ENCODE results near the gene PLA2G2F.

The PLA2G2F gene

GRCh38 chr1:20167126-20167525, 28.0 kb downstream of the PLA2G2F start:
- H3K4me3 Mint-ChIP-seq: no peak overlapping the region
- DNase-seq (no peak), ATAC-seq (no peak)
- no peak overlapping the region for H3K27ac Mint-ChIP-seq
- peaks cover 6 to 28% of the 10 kb centered on the region in 2 donors for H3K9me3 Mint-ChIP-seq
- H3K4me1 Mint-ChIP-seq: peaks cover 10% of the 10 kb centered on the region
- peaks cover 21% of the 10 kb centered on the region for H3K27me3 Mint-ChIP-seq

- Mint-ChIP-seq H3K9me3 (peaks cover 0 to 14% of the 10 kb centered on the region in 2 donors), H3K4me3 (no peak overlapping the region), H3K4me1 (peaks cover 15% of the 10 kb centered on the region), H3K27me3 (peaks cover 21% of the 10 kb centered on the region), H3K27ac (no peak overlapping the region)
- no peak for DNase-seq
- no peak for ATAC-seq
These were observed 29.7 kb downstream of the PLA2G2F start for GRCh38 chr1:20168564-20169491.

DNA sequence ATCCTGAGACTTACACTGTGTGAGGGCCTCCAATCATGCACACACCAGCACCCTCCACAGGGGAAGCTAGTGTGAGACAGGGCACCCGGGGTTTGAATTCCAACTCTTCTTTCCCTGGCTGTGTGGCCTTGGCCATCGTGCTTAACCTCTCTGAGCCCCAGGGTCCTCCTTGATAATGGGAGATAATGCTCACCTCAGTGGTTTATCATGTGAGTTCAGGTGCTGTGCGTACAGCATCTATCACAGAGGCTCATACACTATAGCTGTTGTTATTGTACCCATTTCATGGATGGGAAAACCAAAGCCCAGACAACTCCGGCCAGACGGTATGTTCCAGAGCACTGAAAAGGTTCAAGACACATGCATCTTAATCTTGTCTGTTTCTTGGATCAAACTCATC, 30.8 kb downstream of the PLA2G2F start:
- peaks cover 18% of the 10 kb centered on the region for H3K4me1 Mint-ChIP-seq
- no peak for ATAC-seq
- DNase-seq: no peak
- no peak overlapping the region for H3K27ac Mint-ChIP-seq
- peaks cover 0 to 6% of the 10 kb centered on the region in 2 donors for H3K9me3 Mint-ChIP-seq
- peaks cover 18% of the 10 kb centered on the region for H3K27me3 Mint-ChIP-seq
- no peak overlapping the region for H3K4me3 Mint-ChIP-seq

- Mint-ChIP-seq H3K9me3 (no peaks in the 10 kb centered on the region), H3K4me1 (peaks cover 27% of the 10 kb centered on the region), H3K27ac (peak overlapping the region in 1 of 2 donors; percentile 28), H3K4me3 (no peak overlapping the region), H3K27me3 (peaks cover 7% of the 10 kb centered on the region)
- no peak for DNase-seq
- ATAC-seq: no peak
These were observed 33.0 kb downstream of the PLA2G2F start for GRCh38 chr1:20172033-20172590.

DNA sequence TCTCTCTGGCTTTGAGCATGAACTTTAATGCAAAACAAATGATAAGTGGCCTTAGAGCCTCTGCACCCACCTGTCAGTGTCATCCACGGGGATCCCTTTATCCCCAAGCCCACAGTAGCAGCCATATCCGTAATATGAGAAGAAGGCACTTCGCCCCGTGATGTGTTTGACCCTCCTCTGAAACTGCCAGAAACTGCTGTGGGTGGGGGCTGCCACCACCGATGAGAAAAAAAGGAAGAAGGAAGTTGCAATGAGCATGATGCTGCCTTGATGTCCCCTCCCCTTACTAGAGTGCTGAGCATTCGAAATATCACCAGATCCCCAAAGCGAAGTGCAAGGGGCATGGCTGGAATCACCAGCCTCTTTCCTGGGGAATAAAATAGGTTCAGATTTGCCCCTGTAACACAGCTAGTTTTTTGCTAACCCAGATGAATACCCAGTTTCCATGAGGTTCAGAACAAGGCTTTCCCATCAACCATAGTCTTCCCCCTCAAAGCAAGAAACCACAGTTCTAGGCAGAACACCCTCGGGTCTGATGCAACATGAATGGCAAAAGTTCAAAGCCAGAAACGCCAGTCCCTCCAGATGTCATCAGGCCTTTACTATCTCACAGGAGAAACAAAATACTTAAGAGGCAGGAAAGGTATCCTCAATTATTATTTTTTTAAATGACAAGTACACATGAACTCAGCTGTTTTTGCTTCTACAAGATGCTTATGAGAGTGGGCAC, 36.0 kb downstream of the PLA2G2F start:
- peak overlapping the region; percentile 85 to 89 for H3K27ac Mint-ChIP-seq
- H3K4me3 Mint-ChIP-seq: peak overlapping the region; percentile 62 to 64
- peak in 1 of 2 donors; percentile 29 for DNase-seq

GRCh38 chr1:20178634-20179370, 39.7 kb downstream of the PLA2G2F start:
- DNase-seq (no peak), ATAC-seq (peak; percentile 28)
- Mint-ChIP-seq H3K4me3 (no peak overlapping the region), H3K27me3 (no peaks in the 10 kb centered on the region), H3K4me1 (peaks cover 19% of the 10 kb centered on the region), H3K9me3 (peaks cover 11 to 12% of the 10 kb centered on the region in 2 donors), H3K27ac (no peak overlapping the region)

More for the DNA sequence above, 36.0 kb downstream of the PLA2G2F start:
- peak; percentile 70 for ATAC-seq
- H3K9me3 Mint-ChIP-seq: peaks cover 9 to 10% of the 10 kb centered on the region in 2 donors
- no peaks in the 10 kb centered on the region for H3K27me3 Mint-ChIP-seq
- H3K4me1 Mint-ChIP-seq: peaks cover 27% of the 10 kb centered on the region

DNA sequence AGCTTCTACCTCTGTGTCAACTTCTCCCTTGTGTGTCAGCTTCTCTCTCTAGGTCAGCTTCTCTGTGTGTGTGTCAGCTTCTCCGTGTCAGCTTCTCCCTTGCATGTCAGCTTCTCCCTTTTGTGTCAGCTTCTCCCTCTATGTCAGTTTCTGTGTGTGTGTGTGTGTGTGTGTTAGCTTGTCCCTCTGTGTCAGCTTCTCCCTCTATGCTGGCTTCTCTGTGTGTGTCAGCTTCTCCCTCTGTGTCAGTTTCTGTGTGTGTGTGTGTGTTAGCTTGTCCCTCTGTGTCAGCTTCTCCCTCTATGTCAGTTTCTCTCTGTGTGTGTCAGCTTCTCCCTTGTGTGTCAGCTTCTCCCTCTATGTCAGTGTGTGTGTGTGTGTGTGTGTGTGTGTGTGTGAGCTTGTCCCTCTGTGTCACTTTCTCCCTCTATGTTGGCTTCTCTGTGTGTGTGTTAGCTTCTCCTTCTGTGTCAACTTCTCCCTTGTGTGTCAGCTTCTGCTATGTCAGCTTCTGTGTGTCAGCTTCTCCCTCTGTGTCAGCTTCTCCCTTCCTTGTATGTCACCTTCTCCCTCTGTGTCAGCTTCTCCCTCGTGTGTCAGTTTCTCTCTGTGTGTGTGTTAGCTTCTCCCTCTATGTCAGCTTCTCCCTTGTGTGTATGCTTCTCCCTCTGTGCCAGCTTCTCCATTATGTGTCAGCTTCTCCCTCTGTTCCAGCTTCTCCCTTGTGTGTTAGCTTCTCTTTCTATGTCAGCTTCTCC, 40.4 kb downstream of the PLA2G2F start:
- no peak for DNase-seq
- peaks cover 11 to 12% of the 10 kb centered on the region in 2 donors for H3K9me3 Mint-ChIP-seq
- peaks cover 27% of the 10 kb centered on the region for H3K4me1 Mint-ChIP-seq
- H3K4me3 Mint-ChIP-seq: no peak overlapping the region
- ATAC-seq: no peak
- peak overlapping the region in 1 of 2 donors; percentile 82 for H3K27ac Mint-ChIP-seq
- H3K27me3 Mint-ChIP-seq: no peaks in the 10 kb centered on the region

GRCh38 chr1:20180129-20180843, 41.2 kb downstream of the PLA2G2F start:
- H3K9me3 Mint-ChIP-seq: peaks cover 11 to 12% of the 10 kb centered on the region in 2 donors
- no peak overlapping the region for H3K4me3 Mint-ChIP-seq
- no peaks in the 10 kb centered on the region for H3K27me3 Mint-ChIP-seq

GRCh38 chr1:20180844-20181207, 41.7 kb downstream of the PLA2G2F start:
- peaks cover 11 to 12% of the 10 kb centered on the region in 2 donors for H3K9me3 Mint-ChIP-seq
- peaks cover 25% of the 10 kb centered on the region for H3K4me1 Mint-ChIP-seq
- no peak overlapping the region for H3K27ac Mint-ChIP-seq
- DNase-seq (no peak), ATAC-seq (no peak)
- no peak overlapping the region for H3K4me3 Mint-ChIP-seq
- H3K27me3 Mint-ChIP-seq: no peaks in the 10 kb centered on the region

More at GRCh38 chr1:20180129-20180843, 41.2 kb downstream of the PLA2G2F start:
- Mint-ChIP-seq H3K4me1 (peaks cover 27% of the 10 kb centered on the region), H3K27ac (peak overlapping the region in 1 of 2 donors; percentile 82)
- no peak for ATAC-seq
- no peak for DNase-seq

GRCh38 chr1:20182415-20182814, 43.3 kb downstream of the PLA2G2F start:
- Mint-ChIP-seq H3K27ac (no peak overlapping the region), H3K27me3 (no peaks in the 10 kb centered on the region), H3K4me3 (no peak overlapping the region), H3K4me1 (peaks cover 37% of the 10 kb centered on the region), H3K9me3 (peaks cover 11 to 12% of the 10 kb centered on the region in 2 donors)
- DNase-seq: no peak
- ATAC-seq: no peak

GRCh38 chr1:20183035-20183434, 43.9 kb downstream of the PLA2G2F start:
- Mint-ChIP-seq H3K27ac (no peak overlapping the region), H3K27me3 (peaks cover 2% of the 10 kb centered on the region), H3K9me3 (peaks cover 11 to 12% of the 10 kb centered on the region in 2 donors), H3K4me1 (peaks cover 43% of the 10 kb centered on the region), H3K4me3 (no peak overlapping the region)
- no peak for DNase-seq
- ATAC-seq: no peak

DNA sequence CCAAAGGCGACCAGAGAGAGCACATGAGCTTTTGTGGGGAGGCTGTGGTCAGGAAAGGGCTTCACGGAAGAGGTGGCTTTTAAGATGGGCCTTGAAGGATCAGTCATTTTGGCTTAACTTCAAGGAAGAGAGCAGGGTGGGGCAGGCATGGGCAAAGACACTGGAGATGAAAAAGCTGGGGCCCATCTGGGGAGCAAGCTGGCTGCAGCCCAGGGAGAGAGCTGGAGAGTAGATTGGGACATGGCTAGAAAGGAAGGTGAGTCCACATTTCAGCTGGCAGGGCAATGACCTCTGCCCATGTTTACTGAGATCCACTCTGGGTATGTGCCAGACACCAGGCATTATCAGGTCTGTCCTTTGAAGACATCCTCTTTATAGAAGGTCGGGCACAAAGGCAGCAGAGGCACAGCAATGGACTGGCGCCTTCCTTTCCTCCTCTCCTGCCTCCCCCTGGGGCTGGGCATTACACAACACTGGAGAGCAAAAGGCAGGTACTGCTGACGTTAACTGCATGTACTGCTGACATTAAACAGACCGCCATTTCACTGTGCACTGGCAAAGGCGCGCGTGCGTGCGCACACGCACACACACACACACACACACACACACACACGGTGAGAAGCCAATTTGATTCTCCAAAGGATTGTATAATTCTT, 44.6 kb downstream of the PLA2G2F start:
- H3K27ac Mint-ChIP-seq: peak overlapping the region; percentile 45 to 57
- DNase-seq: no peak
- peaks cover 50% of the 10 kb centered on the region for H3K4me1 Mint-ChIP-seq
- ATAC-seq: no peak
- peaks cover 11 to 12% of the 10 kb centered on the region in 2 donors for H3K9me3 Mint-ChIP-seq
- peaks cover 9% of the 10 kb centered on the region for H3K27me3 Mint-ChIP-seq
- H3K4me3 Mint-ChIP-seq: no peak overlapping the region

- Mint-ChIP-seq H3K27ac (peak overlapping the region in 1 of 2 donors; percentile 92), H3K4me1 (peaks cover 58% of the 10 kb centered on the region), H3K4me3 (peak overlapping the region; percentile 1 to 36), H3K27me3 (peaks cover 16% of the 10 kb centered on the region), H3K9me3 (peaks cover 8 to 9% of the 10 kb centered on the region in 2 donors)
- no peak for DNase-seq
- ATAC-seq: no peak
These were observed 45.4 kb downstream of the PLA2G2F start for GRCh38 chr1:20184481-20184900.
